DMS53 treated with DMSO at 0.1 percent for 48 hours (cell line): Measurements from ENCODE around the gene KCNK18.
"Not testable (repeated sequence)": the region's sequence is repeated elsewhere in the genome, so short reads cannot be mapped to it uniquely, and the experiment has no call there.

Source experiments
- DNase-seq: peaks from one replicate; lab custom pipeline; 2025; ENCODE audit not compliant: unreplicated experiment; lab: John Stamatoyannopoulos, UW

The KCNK18 gene

DNA sequence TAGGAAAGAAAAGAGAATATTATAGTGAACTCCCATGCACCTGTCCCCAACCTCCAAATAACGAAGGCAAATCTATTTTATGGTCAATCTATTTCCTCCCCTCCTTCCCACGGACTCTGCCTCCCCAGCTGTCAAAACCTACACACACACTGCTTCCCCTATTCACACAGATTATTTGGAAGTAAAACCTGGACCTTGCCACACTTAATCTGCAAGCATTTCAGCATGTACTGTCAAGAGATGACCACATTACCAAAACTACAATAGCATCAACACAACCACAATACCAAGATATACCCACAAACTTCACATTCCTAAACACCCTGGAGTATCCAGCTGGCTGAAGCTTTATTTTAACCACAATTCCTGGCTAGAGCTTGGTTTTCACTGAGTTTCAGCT is 27.8 kb upstream of the KCNK18 start:
- no peak for DNase-seq

DNA sequence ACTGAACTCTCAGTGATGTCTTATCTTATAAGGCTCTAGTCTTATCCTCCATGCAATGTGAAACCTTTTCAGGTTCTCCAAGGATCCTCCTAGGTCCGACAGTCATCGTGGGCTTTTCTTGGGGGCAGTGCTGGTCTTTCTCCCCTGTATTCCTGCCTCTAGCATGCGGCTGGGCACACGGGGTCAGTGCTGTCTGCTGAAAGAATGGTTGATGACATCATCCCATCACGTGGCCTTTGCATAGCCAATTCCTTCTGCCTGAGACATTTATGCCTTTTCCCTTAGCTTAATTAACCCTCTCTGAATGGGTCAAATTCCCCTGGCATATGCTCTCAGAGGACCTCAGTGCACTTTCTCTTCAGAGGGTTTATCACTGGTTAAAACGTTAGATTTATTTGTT is 27.0 kb upstream of the KCNK18 start:
- DNase-seq = no peak

DNA sequence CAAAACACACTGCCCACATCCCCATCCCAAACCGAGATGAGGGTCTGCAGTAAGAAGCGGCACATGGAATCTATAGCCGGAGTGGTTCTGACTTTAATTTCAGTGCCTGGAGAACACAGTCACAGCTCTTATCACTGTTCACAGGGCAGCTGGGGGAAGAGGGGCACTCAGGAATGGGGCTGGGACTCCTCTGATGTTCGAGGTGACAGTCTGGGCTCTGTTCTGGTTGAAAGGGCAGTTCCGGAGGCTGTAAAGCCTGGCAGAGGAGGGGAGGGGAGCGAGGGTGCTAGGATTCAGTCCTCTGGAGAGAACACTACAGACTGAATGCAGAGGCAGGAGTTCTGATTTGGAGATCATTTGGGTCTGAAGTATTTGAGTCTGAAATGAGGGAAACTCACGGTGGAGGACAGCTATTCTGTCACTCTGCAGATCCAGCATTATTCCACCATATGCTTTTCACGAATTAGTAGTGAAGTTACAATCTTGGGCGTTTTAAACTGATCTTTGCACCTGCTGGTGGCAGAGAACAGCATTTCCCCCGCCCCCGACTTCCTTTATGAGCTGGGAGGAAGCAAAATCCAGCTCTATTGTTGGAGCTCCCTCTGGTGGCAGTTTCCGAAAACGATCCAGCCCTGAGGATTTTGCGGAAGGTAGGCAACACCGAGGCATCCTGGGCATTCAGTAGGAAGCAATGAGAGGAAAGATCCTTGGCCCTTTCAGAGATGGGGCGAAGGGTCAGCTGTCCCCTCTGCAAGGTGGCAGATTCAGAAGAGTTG is 22.7 kb upstream of the KCNK18 start:
- peak; percentile 71 for DNase-seq

DNA sequence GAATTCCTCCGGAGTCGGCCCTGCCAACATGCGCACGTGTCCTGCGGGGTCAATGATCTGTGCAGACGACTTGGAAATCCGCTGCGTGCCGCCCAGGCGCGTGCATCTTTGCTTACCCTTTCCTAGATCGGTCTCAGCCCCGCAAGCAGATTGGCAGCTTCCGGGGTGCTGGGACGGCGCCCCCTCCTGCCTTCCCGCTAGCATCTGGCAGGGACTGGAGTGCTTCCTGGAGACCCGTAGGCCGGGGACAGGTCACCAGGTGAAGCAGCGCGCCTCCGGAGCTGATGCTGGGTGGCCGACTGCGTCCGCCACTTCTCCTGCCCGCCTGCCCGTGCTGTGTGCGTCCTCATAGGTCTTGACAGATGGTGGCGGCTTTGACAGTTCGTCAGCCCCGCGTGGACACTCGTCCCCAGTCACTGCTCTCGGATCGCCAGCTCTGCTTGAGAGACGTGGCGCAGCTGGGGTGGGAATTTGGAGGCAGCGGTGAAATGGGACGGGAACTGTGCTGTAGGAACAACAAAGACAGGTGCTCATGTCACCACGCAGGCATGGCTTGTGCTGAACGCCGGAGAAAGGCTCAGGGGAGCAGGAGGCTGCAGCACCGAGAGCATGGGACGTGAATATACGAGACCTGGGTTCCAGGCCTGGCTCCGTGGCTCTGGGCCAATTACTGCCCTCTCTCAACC is 21.9 kb upstream of the KCNK18 start:
- peak; percentile 18 for DNase-seq

DNA sequence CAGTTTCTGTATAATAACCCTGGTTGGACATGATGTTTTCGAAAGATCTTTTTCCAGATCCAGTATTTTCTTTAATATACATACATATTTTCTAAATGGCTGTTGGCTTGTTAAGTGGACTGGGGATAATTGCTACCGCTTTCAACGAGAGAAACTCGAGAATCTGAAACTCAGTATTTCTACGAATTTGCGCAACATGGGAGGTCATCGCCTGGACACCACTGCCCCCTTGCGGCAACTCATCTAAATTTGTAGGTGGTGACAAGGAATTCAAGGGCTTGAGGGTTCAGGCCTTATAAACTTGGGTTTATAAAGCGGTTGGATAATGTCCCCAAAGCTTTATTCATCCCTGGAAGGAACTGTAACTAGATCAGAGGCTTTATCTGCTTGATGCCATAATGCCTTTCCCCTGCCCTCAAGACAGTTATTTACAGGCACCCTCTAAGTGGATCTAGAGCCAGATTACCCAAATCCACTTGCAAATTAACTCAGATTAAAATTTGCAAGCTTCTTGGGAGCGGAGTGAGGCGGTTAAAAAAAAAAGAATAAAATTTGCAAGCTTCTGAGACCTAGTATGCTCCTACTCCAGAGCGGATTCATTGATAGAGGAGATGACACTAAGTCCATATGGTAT is 21.3 kb upstream of the KCNK18 start:
- DNase-seq = peak; percentile 68

DNA sequence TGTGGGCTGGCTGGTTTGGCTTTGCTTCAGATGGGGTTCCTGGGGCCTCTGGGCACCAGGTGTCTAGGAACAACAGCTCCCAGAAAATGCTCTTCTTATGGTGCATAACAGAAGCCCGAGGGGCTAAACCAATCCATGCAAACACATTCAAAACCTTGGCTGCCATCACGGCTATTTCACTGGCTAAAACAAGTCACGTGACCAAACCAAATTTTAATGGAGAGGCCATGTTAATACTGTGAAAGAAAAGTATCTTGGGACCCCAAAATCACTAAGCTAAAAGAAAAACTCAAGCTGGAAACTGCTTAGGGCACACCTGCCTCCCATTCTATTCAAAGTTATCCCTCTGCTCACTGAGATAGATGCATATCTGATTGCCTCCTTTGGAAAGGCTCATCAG is 19.1 kb upstream of the KCNK18 start:
- no peak for DNase-seq

DNA sequence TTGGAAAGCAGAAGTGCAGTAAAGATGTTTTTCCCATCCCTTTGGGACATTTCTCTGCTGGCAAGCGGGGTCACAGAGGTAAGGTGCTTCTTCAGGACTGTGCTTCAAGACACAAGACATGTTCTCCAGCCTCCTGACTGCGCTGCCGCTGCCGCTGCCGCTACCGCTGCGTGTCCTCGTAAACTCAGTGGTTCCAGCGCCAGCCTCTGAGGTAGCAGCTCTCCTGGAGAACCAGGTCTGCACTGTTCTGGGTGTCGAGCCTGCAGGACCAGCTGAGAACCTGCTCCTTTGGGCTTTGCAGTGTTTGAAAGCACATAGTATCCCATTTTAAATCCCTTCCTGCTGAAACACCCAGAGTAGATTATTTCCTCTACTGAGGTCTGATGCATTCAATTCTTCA is 13.0 kb upstream of the KCNK18 start:
- no peak for DNase-seq

DNA sequence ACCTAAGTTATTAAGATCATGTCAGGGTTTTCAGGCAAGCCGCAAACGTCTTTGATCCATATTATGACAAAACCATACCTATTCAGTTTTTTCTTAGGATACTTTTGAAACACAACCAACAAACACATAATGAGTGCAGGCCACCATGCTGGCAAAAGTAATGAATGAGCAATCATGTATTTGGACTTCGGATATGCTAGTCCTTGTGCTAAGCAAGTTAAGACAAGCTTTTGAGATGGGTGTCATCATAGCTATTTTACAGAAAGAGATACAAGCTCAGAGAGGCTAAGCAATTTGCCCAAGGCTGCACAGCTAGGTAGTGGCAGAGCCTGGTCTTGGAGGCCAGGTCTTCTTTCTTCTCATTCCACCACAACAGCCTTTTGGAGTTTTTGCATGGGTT is 12.5 kb upstream of the KCNK18 start:
- DNase-seq = no peak

DNA sequence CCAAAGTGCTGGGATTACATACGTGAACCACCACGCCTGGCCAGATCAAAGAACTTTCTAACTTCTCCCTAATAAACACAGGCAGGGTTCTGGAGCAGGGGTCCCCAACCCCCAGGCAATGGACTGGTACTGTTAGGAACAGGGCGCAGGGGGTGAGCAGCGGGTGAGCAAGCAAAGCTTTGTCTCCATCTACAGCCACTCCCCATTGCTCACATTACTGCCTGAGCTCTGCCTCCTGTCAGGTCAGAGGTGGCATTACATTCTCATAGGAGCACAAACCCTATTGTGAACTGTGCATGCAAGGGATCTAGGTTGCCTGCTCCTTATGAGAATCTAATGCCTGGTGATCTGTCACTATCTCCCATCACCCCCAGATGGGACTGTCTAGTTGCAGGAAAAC is 11.5 kb upstream of the KCNK18 start:
- not testable (repeated sequence) for DNase-seq

DNA sequence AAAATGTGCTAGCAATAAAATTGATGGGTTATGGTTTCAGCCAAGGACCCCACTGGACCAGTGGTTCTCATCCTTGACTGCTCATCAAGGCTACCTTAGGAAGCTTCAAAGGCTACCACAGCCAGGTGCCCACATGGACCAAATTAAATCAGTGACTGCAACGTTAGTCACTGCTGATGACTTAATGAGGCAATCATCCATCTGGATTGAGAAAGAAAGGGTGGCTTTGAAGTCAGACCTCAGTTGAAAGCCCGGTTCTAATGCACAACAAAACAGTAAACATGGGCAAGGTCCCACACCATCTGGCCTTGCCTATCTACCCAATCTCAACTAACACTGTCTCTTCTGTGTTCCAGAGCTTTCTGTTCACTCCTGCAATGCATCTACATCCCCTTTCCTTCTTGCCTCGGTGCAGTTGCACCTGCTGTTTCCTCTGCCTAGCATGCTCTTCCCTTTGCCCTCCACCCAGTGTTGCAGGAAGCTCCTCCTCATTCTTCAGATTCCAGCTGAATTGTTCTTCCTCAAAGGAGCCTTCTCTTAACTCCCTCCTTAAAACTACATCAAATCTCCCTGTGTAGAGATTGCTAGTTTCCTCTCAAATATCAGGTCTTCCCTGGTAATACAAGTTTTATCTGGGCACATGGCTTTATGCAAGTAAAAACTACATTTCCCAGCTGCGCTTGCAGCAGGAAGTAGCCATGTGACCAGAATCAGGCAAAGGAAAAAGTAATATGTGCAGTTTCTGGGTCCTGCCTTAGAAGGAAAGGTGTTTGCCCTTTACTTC is 10.3 kb upstream of the KCNK18 start:
- DNase-seq = no peak

DNA sequence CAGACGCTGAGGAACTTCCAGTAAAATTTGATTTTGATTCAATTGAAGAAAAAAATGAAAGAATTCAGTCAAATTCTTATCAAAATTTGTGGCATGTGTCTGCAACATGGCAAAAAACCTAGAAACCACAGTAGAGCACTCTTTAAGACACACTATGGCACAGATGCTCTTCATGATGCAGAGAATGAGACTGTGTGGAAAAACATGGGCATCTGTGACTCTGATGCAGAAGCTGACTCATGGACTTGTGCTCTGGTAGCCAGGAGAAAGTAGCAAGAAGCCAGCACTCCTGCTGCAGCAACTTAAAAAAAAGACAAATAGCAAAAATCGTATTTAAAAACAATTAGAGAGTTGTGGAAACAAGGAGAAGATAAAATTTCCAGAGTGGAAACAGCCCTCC is 8.9 kb upstream of the KCNK18 start:
- no peak for DNase-seq

DNA sequence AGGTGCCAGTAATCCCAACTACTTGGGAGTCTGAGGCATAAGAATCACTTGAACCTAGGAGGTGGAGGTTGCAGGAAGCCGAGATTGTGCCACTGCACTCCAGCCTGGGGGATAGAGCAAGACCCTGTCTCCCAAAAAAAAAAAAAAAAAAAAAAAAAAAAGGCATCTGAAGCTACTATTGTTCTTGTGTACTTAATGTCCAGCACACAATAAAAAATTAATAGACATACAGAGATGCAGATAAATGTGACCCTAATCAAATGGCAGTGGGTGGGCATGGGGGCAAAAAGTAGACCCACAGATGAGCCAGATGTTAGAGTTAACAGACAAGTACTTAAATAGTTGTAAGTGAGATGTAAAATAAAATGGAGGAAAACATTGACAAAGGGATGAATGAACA is 7.7 kb upstream of the KCNK18 start:
- DNase-seq = no peak

DNA sequence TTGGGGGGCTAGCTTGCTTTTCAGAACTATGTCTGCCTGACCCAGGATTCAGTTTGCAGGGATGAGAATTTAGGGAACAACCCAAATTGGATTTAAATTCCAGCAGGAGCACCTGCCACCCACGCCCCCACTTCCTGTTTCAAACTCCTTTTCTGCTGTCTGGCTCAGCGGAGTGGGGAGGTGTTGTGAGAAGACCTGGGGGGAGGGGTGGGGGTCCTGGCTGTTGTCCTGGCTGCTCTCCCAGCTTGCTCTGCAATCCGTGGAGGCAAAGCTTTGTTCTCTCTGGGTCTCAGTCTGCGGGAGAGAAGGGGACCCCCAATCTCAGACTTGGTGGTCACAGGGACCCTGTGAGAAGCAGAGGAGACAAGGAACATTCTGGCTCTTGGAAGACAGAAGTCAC is 799 bp downstream of the KCNK18 start:
- DNase-seq = no peak

DNA sequence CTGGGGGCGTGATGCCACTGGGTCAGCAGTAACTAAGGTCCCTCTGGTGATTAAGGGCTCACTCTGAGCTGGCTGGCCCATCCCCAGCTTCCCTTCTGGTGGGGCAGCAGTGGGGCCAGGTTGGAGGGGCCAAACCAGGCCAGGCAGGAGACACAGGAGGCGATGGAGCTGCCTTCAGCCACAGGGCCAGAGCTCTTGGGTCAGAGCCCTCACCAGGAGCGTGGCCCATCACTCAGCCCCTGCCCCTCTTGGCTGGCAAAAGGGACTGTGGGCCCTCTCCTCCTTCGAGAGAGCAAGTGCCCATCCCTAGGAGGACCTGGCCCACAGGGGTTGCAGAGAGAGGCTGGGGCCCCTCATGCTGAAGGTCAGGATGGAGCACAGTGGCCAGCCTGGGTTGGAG is 4.5 kb downstream of the KCNK18 start:
- DNase-seq = no peak

DNA sequence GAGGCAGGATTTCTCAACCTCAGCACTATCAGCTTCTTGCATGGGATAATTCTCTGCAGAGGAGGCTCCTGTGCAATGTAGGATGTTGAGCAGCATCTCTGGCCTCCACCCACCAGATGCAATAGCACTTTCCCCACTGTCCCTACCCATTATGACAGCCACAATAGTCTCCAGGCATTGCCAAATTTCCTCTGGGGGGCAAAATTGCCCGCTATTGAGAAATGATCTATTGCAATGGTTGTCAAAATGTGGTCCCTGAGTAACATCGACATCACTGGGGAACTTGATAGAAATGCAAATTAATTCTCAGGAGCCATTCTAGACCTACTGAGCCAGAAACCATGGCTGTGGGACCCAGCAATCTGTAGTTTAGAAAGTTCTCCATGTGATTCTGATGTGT is 7.0 kb downstream of the KCNK18 start:
- DNase-seq = no peak

DNA sequence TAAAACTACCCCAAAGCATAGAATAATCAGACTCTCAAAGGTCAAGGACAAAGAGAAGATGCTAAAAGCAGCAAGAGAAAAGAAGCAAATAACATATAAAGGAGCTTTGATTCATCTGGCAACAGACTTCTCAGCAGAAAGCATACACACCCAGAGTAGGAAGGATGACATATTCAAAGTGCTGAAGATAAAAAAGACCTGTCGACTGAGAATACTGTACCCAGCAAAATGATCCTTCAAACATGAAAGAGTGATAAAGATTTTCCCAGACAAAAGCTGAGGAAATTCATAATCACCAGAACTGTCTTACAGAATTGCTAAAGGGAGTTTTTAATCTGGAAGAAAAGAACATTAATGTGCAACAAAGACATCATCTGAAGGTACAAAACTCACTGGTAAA is 14.9 kb downstream of the KCNK18 start:
- no peak for DNase-seq

DNA sequence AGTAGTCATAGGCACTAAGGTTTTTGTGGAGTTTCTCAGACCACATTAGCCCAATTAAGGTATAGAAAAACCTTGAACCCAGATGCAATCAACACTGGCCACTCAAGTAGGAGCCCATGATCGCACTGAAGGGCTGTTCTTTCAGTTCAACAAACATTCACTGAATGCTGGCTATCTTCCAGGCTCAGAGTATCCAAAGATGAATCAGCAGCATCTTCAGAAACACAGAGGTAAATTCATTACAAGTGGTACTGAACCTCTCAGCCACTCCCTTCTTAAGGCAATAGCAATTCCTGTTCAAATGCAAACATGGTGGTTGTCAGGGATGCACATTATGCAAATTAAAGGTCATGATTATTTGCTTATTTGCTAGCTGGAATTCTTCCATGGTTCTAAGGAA is 17.1 kb downstream of the KCNK18 start:
- DNase-seq = no peak

DNA sequence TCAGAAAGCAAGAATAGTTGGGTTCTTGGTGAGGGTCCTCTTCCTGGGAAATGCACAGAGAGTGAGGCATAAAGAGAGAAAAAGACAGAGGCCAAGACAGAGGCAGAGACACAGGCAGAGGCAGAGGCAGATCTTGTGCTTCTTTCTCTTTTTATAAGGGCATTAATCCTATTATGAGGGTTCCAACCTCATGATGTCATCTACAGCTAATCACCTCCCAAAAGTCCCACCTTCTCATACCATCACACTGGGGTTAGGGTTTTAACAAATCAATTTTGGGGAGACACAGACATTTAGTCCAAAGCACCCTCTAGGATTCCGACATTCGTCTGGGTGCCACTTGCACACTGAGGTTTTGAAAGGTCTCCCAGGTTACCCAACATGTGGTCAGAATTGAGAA is 17.8 kb downstream of the KCNK18 start:
- DNase-seq = no peak

DNA sequence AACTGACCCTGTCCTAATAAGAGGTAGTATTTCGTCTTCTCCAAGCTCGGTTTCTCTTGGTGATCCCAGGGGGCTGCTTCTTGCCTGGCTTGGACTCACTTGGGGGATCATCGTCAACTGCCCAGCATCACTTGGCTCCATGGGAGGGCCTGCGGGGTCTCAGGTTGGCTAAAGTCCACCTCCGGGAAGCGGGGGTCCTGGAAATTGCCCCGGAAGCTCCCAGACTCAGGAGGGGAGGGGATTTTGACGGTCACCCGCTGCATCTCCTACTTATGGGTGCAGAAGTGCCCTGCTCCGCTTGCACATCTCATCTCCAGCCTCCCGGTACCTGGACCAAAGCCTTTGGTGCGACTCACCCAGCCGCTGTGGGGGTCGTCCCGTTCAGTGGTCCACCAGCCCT is 18.7 kb downstream of the KCNK18 start:
- DNase-seq = no peak

DNA sequence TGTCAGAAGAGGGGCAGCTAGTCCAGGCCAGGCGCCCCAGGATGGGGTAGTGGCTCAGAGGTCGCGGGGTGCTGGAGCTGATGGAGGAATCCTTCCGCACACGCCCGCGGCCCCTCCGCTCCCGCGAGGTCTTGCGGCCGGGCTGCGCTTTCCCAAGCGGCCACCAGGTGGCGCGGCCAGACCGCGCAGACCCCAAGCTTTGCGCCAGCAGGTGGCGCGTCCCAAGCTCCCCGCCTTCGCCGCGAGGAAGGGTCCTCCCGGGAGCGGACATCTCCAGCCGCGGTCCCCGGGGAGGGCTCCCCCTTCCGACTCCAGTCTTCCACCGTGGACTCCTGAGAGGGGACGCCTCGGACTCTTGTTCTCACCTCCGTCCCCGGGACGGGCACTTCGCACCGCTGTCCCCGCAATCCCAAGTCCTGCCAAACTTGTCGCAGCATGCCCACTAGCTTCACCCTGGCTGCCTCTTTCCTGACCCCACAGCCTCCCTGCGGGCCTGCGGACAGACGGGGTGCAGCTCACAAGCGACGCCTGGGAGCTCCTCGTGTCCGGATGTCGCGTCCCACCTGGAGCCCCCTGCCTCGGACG is 19.4 kb downstream of the KCNK18 start:
- peak; percentile 40 for DNase-seq

DNA sequence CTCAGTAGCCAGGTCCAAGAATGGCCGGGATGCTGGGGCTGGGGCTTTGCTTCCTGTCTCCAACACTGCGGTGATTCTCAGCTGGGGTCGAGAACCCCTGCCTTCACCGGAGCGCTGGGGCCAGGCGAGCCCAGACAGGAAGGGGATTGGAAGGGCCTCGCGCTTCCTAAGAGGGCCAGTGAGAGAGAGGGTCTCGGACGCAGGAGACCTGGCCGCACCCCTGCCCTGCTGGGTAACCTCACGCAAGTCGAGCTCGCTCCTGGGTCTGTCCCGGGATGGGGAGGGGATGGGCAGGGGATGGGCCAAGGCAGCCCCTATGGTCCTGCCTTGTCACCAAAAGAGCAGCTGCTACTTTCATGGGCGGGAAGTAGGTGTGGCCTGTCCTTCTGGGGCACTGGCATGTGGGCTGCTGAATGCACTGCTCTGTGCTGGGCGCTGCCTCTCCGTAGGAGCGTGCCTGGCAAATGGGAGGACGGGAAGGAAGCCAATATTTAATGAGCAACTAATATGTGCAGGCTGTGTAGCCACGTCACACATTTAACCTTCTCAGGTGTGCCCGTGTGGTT is 20.0 kb downstream of the KCNK18 start:
- no peak for DNase-seq
